Neural cell (in vitro differentiated cells): ENCODE data around the gene FHIT.

Experiments
- CTCF ChIP-seq: fragments of 450-650 bp; IDR thresholded peaks from 2 replicates; pipeline ENCODE4 v1.5.1; 2014; ENCODE audit warnings: antibody characterized with exemption, mild to moderate bottlenecking, moderate library complexity; ENCODE audit not compliant: poor library complexity, severe bottlenecking
- EP300 ChIP-seq: fragments of 450-650 bp; conservative IDR thresholded peaks from 2 replicates; pipeline ENCODE4 v1.6.1; 2014; ENCODE audit warnings: antibody characterized with exemption, mild to moderate bottlenecking, moderate library complexity; ENCODE audit not compliant: poor library complexity, severe bottlenecking
- EZH2 ChIP-seq: fragments of 200-600, 300-800 bp; shearing (Covaris generic), sonication (generic); IDR thresholded peaks from 2 replicates; pipeline ENCODE4 v1.6.1; 2014; ENCODE audit warnings: antibody characterized with exemption, low read length, borderline replicate concordance, mild to moderate bottlenecking; ENCODE audit not compliant: insufficient read depth, poor library complexity, severe bottlenecking
- MXI1 ChIP-seq: fragments of 450-650 bp; conservative IDR thresholded peaks from 2 replicates; pipeline ENCODE4 v1.6.1; 2014; ENCODE audit warnings: antibody characterized with exemption, mild to moderate bottlenecking; ENCODE audit not compliant: poor library complexity, severe bottlenecking
- POLR2AphosphoS5 ChIP-seq: IDR thresholded peaks from 2 replicates; pipeline ENCODE4 v1.6.1; 2012
- REST ChIP-seq: IDR thresholded peaks from 2 replicates; pipeline ENCODE4 v1.6.1; 2012; ENCODE audit warnings: borderline replicate concordance
- TAF1 ChIP-seq: IDR thresholded peaks from 2 replicates; pipeline ENCODE4 v1.6.1; 2012; ENCODE audit warnings: low read depth

- TF ChIP-seq CTCF (no peak), TAF1 (no peak), MXI1 (no peak), POLR2AphosphoS5 (no peak), EZH2 (no peak), EP300 (no peak), REST (no peak)
These were observed 667.0 kb downstream of the FHIT start for GRCh38 chr3:60584250-60584649.
